DMS53 (cell line): ENCODE results near the gene TMOD1.
"Not testable (repeated sequence)": the region's sequence is repeated elsewhere in the genome, so short reads cannot be mapped to it uniquely, and the experiment has no call there.

Experiments
- DNase-seq: peaks from one replicate; lab custom pipeline; 2025; lab: John Stamatoyannopoulos, UW

TMOD1 gene

DNA sequence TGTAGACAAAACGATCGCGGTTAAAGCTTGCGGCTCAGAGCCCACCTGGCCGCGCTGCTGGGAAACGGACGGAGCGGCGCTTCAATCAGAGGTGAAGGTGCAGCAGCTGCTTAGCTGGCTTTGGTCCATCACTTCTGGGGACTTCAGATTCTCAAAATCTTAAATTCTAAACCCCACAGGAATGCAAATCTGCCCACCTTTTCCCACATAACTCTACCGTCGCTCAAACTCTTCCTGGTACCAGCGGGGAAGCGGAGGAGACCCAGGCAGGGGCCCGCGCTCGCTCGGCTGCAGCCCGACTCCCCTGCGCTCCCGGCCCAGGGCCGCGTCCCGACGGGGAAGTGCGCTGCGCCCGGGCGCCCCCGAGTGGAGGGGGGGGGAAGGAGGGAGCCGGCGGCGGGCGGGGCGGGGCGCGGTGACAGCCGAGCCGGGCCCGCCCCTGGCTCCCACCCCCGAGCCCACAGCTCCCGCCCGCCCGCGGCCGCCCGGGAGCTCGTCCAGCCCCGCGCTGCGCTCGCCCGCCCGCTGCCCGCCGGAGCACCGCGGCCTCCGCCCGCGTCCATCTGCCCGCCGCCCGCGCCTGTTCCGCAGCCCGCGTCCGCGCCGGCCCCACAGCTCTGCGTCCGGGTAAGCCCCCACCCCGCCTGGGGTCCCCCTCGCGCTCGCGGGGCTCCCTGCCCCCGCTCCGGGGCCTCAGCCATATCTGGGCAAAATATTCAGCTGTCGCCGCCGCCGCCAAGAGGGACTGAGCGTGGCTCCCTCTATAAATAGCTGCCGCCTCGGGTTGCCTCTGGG is at the start of gene TMOD1:
TSS of gene TMOD1 (plus strand) at position 490 of the 795 bp plus-strand sequence. CDS start 22,523 bp downstream, outside the sequence.
- peak; percentile 87 for DNase-seq

DNA sequence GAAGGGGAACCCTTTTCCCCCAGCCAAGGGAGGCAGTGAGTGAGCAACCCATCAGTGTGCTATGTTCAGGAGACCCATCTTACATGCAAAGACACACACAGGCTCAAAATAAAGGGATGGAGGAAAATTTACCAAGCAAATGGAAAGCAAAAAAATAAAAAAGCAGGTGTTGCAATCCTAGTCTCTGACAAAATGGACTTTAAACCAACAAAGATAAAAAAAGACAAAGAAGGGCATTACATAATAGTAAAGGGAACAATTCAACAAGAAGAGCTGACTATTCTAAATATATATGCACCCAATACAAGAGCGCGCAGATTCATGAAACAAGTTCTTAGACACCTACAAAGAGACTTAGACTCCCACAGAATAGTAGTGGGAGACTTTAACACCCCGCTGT is 47.9 kb upstream of the TMOD1 start:
- not testable (repeated sequence) for DNase-seq

DNA sequence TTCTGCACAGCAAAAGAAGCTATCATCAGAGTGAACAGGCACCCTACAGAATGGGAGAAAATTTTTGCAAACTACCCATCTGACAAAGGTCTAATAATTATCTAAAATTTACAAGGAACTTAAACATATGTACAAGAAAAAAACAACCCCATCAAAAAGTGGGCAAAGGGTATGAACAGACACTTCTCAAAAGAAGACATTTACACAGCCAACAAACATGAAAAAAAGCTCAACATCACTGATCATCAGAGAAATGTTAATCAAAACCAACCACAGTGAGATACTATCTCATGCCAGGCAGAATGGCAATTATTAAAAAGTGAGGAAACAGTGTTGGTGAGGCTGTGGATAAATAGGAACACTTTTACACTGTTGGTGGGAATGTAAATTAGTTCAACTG is 44.6 kb upstream of the TMOD1 start:
- not testable (repeated sequence) for DNase-seq

DNA sequence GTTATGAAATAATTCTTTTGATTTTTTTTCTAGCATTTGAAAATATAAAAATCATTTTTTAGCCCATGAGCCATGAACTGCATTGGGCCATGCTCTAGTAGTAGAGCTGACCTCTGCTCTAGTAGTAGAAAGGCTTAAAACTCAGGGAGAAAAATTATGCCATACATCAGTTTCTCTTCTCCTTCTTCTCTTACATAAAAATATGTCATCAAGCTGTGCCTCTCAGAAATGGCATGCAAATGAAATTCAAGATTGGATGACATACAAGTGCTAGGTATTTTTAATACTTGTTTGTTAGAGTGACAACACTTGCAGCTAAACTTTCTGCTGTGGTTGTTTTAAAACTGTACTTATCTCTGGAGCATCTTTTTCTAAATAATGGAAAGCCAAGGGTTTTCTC is 42.1 kb upstream of the TMOD1 start:
- no peak for DNase-seq

DNA sequence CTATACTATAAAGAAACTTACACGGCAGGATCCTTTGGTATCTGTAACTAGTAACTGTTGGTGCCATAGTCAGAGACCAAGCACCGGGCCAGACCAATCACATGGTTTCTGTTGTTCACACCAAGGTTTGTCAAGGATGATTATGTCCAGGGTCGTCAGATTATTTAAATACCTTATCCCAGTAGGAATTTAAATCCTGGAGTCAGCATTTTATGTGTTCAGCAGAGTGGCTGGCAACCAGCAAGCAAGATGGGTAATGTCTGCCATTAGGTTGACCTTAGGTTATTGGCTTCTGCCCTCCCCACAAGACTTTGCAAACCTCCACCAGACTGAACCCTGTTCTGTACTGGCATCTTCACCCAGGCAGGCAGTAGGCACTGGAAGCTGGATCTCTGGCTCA is 39.3 kb upstream of the TMOD1 start:
- DNase-seq, result no peak

DNA sequence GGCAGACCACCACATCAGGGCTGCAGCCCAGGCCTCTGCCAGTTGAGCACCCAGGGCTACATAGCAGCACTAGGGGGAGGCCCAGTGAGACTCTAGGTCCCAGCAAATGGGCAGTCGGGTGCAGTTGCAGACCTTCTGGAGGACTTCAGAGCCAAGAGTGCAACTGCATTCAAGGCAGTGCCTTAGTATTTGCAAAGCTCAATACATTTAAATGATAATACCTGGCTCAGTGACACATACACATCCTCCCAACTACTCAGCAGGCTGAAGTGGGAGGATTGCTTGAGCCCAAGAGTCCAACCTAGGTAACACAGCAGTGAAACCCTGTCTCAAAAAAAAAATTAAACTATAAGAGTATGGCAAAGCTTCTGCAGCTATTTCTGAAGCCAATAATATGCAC is 38.6 kb upstream of the TMOD1 start:
- no peak for DNase-seq

DNA sequence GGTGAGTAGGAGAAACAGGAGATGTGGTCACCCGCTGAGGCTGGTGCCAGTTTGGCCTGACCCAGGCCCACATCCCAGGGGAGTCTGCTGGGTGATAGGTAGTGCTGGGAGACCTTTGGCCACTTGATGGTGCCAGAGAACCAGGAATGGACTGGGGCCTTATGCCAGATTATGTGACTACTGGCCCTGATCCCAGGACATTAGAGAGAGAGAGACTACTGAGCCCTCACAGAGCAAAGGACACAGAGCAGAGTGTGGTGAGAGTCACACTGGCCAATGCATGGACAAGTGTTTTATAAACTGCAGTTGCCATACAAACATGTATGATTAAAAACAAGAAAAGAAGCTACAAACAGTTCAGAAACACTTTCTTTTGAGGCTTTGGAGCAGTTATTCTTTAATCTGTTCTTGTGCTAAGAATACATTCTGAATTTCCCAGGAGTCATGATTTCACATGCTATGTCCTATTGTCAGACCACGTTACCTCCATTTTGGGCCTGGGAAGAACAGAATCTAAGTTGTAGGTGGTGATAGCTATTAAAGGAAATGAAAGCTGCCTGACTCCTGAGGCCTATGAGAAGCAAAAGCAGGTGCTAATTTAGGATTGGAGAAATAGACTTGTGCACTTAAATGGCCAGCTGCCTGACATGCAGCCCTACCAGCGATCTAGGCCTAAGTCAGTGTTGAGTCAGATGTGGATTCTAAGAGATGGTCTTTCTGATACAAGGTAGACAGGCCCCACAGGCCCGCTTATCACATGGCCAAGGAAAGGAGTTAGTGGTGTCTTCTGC is 32.6 kb upstream of the TMOD1 start:
- peak; percentile 68 for DNase-seq

DNA sequence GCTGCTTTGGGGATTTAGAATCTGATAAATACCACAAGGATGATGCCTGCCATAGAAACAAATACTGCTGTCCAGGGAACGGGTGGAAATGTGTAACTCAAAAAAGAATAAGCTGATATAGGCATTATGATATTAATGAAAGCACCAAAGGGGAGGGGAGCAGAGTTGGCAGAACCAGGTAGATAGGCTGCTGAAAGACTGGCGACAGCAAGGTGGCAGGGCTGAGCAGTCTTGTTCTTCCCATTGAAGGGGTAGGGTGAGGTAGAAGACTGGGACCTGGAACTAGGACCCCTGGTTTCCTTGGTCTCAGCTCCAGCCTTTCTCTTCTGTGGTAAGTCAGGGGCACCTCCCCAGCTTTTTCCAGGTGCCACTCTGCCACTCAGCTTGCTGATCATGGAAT is 31.4 kb upstream of the TMOD1 start:
- DNase-seq, result no peak

DNA sequence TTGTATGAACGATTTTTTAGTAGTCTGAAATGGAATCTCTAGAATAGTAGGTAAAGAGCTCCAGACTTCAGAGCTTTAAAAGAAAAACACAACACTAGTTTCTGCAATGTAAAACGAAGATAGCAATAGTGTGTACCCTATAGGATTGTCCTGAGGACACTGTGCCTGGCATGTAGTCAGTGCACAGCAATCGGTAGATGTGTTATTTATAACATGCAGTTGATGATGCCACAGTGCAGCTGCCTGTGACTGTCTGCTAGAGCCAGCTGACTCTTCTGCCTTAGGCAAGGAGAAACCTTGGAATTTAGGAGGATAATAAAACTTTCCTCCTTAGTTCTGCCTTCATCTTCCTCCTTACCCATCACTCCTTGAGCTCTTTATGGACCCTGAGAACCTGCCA is 27.7 kb upstream of the TMOD1 start:
- DNase-seq, result no peak

DNA sequence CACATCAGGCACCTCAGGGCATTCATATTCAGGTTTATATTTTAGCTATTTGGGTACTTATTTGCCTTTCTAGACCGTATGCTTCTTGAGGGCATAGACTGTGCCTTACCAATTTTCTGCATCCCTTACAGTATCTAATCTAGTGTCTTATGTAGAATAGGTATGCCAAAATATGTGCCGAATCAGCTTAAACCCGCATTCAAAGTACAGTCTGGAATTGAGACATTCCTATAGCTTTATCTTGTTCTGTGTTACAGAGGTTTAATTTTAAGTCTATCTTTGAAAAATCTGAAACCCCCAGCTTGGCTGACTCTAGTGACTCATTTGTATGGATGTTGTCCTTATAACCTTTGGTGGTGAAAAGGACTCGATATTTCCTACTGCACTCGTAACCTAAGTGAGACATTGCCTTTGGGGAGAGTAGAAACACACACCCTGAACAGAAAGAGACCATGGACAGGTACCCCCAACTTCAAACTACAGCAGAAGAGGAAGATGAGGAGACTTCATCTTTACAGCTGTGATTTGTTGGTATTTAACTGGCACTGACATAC is 27.0 kb upstream of the TMOD1 start:
- DNase-seq, result no peak

DNA sequence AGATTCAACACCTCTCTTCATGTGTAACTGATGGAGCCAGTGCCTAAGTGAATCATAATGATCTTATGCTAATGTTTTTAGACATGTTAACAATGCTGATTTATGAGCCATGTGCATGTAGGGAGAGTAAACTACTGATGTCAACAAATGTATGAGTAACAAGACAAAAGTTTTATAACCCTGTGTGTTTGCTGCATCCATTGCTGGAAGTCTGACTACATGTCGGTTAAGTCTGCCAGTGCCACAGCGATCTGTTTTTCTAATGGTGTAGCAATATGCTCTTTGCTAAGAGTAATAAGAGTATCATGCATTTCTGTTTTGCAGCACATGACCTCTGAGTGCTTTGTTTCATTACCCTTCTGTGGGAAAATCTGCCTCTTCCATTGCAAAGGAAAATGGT is 26.4 kb upstream of the TMOD1 start:
- no peak for DNase-seq

DNA sequence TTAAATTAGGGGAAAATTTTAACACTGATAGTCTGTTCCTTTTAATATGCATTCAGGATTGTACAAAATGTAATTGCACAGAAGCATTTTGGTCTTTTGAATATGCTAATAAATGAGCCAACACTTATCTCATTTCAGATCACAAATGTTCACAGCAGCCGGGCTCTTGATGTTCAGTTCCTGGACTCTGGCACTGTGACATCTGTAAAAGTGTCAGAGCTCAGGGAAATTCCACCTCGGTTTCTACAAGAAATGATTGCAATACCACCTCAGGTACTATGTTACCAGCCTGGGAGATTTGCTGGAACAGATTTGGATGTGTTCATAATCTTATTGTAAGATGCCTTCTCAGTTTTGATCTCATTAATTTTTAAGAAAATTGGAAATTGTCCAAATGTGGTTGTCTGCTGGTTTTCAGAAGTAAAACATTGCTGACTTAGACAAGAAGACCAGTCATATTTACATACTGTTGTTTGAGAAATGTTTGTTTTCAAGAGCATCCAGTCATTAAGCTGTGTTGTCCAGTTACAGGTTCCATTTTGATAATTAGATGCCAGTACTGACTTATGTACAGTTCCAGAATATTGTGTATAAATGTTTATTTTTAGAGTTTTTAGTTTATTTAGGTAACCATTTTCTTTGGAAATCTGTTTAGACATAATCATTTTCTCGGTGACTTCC is 23.0 kb upstream of the TMOD1 start:
- DNase-seq, result no peak

DNA sequence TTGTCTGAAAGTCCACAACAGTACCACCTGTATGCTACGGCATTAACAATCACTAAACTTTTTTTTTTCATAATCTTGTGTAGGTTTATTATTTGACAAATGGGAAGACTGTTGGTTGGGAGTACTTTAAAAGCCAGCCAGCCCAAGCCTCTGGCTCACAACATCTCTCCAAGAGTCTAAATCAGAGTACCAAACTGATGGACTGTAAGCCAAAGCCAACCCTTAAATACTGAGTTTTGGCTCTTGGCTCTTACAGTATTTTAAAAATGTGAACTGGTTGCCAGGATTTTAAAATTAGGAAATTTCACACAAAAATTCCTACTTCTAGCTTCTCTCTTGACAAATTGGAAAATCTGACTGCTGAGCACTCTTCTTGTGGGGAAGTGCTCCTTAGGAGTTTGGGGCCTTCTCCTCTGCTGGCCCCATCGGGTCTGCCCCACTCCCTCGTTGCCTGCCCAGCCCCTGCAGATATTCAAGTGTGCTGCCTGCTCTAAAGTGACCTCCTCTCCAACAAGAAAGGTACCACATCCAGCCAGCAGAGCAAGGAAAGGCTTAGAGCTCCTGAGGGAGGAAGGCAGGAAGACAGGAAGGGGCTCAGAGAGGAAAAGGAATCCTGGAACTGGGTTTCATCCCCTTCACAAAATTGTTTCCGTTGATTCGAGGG is 21.8 kb upstream of the TMOD1 start:
- no peak for DNase-seq

DNA sequence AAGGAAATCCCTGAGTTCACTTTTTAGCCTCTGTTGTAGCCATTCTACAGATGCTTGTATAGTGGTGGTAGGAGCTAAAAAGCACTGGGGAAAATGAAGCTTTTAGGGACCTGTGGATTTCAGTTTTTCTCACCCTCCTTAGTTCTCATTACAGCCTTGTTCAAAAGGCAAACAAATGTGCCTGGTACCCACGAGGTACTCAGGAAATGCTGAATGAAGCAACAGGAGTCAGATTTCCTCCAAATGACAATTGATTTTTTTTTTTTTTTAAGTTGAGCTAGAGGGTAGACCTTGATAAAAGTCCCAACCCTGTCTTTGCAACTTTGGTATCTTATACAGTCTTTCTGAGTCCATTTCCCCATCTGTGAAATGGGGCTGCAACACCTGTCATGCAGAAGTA is 21.3 kb upstream of the TMOD1 start:
- DNase-seq, result no peak

DNA sequence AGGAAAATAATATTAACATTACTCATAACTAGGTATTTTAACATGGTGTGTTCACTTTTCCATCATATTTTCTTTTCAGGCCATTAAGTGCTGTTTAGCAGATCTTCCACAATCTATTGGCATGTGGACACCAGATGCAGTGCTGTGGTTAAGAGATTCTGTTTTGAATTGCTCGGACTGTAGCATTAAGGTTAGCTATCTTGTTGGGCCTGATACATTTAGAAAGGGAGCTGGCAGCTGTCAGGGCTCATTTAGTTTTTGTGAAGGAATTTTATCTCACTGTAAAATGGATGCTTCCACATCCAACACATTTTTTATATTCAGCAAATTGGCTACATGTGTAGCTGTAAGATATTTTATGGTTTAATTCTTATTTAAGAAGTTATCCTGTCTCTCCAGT is 20.7 kb upstream of the TMOD1 start:
- no peak for DNase-seq

DNA sequence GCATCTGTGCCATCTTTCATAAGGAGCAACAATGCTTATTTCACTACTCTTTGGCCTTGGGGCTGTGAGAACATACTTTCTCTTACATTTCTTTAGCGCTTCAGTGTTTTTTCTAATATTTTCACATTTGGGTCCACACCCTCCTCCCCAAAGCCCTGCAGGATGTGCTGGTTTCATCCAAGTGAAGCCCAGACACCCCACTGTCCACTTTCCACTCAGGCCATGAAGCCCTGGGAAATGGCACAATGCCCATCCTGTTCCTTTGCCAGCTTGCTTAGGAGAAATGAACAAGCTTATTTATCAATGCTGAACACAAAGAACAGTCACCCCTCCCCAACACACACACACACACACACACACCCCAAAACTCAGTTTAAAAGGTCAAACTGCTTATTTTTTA is 17.3 kb upstream of the TMOD1 start:
- DNase-seq, result no peak

DNA sequence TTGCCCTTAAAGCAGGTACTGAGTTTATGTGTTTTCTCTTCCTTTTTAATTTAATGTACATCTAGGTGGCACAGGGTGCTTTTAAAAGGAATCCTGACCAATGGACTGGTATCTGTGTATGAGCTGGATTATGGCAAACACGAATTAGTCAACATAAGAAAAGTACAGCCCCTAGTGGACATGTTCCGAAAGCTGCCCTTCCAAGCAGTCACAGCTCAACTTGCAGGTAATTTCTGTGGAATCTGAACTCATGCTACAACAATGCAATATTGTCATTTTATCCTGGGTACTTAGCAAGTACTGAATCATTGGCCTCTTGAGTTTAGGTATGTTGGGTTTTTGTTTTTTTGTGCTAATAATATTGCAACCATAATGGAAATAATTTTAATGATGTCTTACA is 14.4 kb upstream of the TMOD1 start:
- DNase-seq, result peak; percentile 31

DNA sequence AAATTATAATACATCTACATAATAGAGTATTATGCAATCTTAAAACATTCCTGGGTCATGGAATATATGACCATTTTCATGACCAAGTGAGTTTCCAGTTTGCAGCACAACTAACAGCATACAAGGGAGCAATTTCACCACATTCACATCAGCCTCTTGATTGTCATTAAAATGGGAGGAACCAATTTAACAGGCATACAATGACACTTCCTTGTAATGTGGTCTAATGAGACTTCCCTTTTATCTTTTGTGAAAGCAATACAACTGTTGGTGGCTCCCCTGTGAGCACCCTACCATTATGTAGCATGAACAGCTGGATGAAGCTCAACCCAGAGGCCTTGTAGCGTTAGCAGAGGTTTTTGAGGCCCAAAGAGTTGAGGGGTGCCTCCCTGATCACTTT is 13.6 kb upstream of the TMOD1 start:
- DNase-seq, result no peak

DNA sequence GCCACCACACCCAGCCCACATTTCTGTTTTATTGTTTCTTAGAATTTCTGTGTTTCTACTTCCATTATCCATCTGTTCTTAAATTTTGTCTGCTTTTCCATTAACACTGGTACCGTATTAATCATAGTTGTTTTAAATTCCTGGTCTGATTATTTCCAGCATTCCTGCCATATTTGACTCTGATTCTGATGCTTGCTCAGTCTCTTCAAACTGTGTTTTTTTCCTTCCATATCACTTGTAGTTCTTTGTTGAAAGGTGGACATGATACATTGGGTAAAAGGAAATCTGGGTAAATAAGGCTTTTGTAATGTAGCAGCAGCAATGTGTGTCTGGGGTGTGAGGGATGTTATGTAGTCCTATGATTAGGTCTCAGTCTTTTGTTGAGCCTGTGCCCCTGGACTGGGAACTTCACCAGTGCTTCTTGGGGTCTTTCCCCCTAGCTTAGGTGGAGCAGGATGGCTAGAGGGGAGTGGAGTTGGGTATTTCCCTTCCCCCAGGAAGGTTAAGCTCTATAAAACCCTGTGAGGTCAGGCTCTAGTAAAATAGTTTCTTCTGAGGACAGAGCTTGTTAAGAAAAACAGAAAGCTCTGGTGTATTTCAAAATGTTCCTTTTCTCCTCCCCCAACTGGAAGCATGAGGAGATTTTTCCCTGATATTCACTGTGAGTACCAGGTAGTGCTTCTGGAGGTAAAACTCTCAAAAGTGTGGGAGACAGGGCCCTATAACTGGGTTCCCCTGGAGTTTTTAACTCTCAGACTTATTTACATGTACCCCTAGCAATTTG is 10.1 kb upstream of the TMOD1 start:
- no peak for DNase-seq

DNA sequence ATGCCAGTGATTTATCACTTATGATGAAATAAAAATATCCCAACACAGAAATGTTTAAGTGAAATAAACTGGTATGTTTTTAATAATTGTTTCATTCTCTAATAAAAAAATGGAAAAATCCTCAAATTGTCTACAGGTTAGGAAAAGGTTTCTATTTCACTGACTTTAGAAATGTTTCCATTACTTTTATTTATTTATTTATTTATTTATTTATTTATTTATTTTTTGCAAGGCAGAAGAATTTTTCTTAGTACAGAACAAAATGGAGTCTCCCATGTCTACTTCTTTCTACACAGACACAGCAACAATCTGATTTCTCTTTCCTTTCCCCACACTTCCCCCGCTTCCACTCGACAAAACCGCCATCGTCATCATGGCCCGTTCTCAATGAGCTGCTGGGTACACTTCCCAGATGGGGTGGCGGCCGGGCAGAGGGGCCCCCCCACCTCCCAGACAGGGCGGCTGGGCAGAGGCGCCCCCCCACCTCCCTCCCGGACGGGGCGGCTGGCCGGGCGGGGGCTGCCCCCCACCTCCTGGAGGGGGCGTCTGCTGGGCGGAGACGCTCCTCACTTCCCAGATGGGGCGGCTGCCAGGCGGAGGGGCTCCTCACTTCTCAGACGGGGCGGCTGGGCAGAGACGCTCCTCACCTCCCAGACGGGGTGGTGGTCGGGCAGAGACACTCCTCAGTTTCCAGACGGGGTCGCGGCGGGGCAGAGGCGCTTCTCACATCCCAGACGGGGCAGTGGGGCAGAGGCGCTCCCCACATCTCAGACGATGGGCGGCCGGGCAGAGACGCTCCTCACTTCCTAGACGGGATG is 3.7 kb upstream of the TMOD1 start:
- DNase-seq, result not testable (repeated sequence)
